Measurements from ENCODE around the gene SGTA.

Gene SGTA

GRCh38 chr19:2740314-2740656, 42.8 kb downstream of the SGTA start:
- no peaks in the 10 kb centered on the region for H3K4me1 ChIP-seq (ENCODE audit: control insufficient read depth, insufficient read depth, low read length, poor library complexity, severe bottlenecking)
- 47 to 53% methylated on average over 11 to 13 of the region's 13 CpGs for WGBS, 2 experiments (ENCODE audit: insufficient coverage in 2 of 2)
- no peak overlapping the region for H3K4me3 ChIP-seq (ENCODE audit: extremely low read depth, insufficient read depth, low read length, poor library complexity, severe bottlenecking)
- peaks cover 20% of the 10 kb centered on the region for H3K36me3 ChIP-seq (ENCODE audit: control insufficient read depth, insufficient read depth, low read length)
- H3K9me3 ChIP-seq (ENCODE audit: control insufficient read depth, low read length) = peaks cover 5% of the 10 kb centered on the region
- H3K27ac ChIP-seq (ENCODE audit: low read depth, low read length, severe bottlenecking) = no peak overlapping the region

- WGBS, 2 experiments (ENCODE audit: insufficient coverage in 2 of 2) = 1% methylated on average over 44 to 61 of the region's 64 CpGs
- H3K9me3 ChIP-seq (ENCODE audit: control insufficient read depth, low read length) = peaks cover 5% of the 10 kb centered on the region
- peaks cover 24% of the 10 kb centered on the region for H3K36me3 ChIP-seq (ENCODE audit: control insufficient read depth, insufficient read depth, low read length)
- H3K27ac ChIP-seq (ENCODE audit: low read depth, low read length, severe bottlenecking) = no peak within 1 kb of the TSS
- H3K4me3 ChIP-seq (ENCODE audit: extremely low read depth, insufficient read depth, low read length, poor library complexity, severe bottlenecking) = peak within 1 kb of the TSS; percentile 92
- H3K4me1 ChIP-seq (ENCODE audit: control insufficient read depth, insufficient read depth, low read length, poor library complexity, severe bottlenecking) = no peaks in the 10 kb centered on the region
These were observed 43.3 kb downstream of the SGTA start, which contains the start of gene SLC39A3 for GRCh38 chr19:2739602-2740313. Gene SLC39A3, minus strand, starts transcription at chr19:2740017. Its CDS starts 2,760 bp downstream, at chr19:2737257.

GRCh38 chr19:2736550-2737190, 46.4 kb downstream of the SGTA start:
- Histone ChIP-seq H3K4me3 (ENCODE audit: extremely low read depth, insufficient read depth, low read length, poor library complexity, severe bottlenecking) (no peak overlapping the region), H3K9me3 (ENCODE audit: control insufficient read depth, low read length) (peaks cover 5% of the 10 kb centered on the region), H3K4me1 (ENCODE audit: control insufficient read depth, insufficient read depth, low read length, poor library complexity, severe bottlenecking) (no peaks in the 10 kb centered on the region), H3K27ac (ENCODE audit: low read depth, low read length, severe bottlenecking) (no peak overlapping the region), H3K36me3 (ENCODE audit: control insufficient read depth, insufficient read depth, low read length) (peaks cover 35% of the 10 kb centered on the region)
- WGBS, 2 experiments (ENCODE audit: insufficient coverage in 2 of 2) = 95% methylated on average over 10 to 11 of the region's 15 CpGs

GRCh38 chr19:2735374-2735773, 47.7 kb downstream of the SGTA start:
- Histone ChIP-seq H3K4me1 (ENCODE audit: control insufficient read depth, insufficient read depth, low read length, poor library complexity, severe bottlenecking) (no peaks in the 10 kb centered on the region), H3K27ac (ENCODE audit: low read depth, low read length, severe bottlenecking) (no peak overlapping the region), H3K9me3 (ENCODE audit: control insufficient read depth, low read length) (peaks cover 5% of the 10 kb centered on the region), H3K36me3 (ENCODE audit: control insufficient read depth, insufficient read depth, low read length) (peaks cover 35% of the 10 kb centered on the region), H3K4me3 (ENCODE audit: extremely low read depth, insufficient read depth, low read length, poor library complexity, severe bottlenecking) (no peak overlapping the region)
- WGBS, 2 experiments (ENCODE audit: insufficient coverage in 2 of 2) = 95 to 97% methylated on average over 8 to 12 of the region's 12 CpGs

GRCh38 chr19:2734589-2735288, 48.3 kb downstream of the SGTA start:
- 95% methylated on average over 24 to 26 of the region's 26 CpGs for WGBS, 2 experiments (ENCODE audit: insufficient coverage in 2 of 2)

GRCh38 chr19:2733930-2734588, 49.0 kb downstream of the SGTA start:
- Histone ChIP-seq H3K9me3 (ENCODE audit: control insufficient read depth, low read length) (peaks cover 5% of the 10 kb centered on the region), H3K36me3 (ENCODE audit: control insufficient read depth, insufficient read depth, low read length) (peaks cover 35% of the 10 kb centered on the region), H3K27ac (ENCODE audit: low read depth, low read length, severe bottlenecking) (no peak overlapping the region), H3K4me1 (ENCODE audit: control insufficient read depth, insufficient read depth, low read length, poor library complexity, severe bottlenecking) (no peaks in the 10 kb centered on the region), H3K4me3 (ENCODE audit: extremely low read depth, insufficient read depth, low read length, poor library complexity, severe bottlenecking) (no peak overlapping the region)
- WGBS, 2 experiments (ENCODE audit: insufficient coverage in 2 of 2) = 93 to 95% methylated on average over 33 to 35 of the region's 35 CpGs

More at GRCh38 chr19:2734589-2735288, 48.3 kb downstream of the SGTA start:
- Histone ChIP-seq H3K9me3 (ENCODE audit: control insufficient read depth, low read length) (peaks cover 5% of the 10 kb centered on the region), H3K36me3 (ENCODE audit: control insufficient read depth, insufficient read depth, low read length) (peaks cover 35% of the 10 kb centered on the region), H3K4me3 (ENCODE audit: extremely low read depth, insufficient read depth, low read length, poor library complexity, severe bottlenecking) (no peak overlapping the region), H3K4me1 (ENCODE audit: control insufficient read depth, insufficient read depth, low read length, poor library complexity, severe bottlenecking) (no peaks in the 10 kb centered on the region), H3K27ac (ENCODE audit: low read depth, low read length, severe bottlenecking) (no peak overlapping the region)

- Histone ChIP-seq H3K4me1 (ENCODE audit: control insufficient read depth, insufficient read depth, low read length, poor library complexity, severe bottlenecking) (no peaks in the 10 kb centered on the region), H3K4me3 (ENCODE audit: extremely low read depth, insufficient read depth, low read length, poor library complexity, severe bottlenecking) (no peak overlapping the region), H3K27ac (ENCODE audit: low read depth, low read length, severe bottlenecking) (no peak overlapping the region), H3K9me3 (ENCODE audit: control insufficient read depth, low read length) (peaks cover 5% of the 10 kb centered on the region), H3K36me3 (ENCODE audit: control insufficient read depth, insufficient read depth, low read length) (peaks cover 35% of the 10 kb centered on the region)
- 94 to 96% methylated on average over 36 of the region's 38 CpGs for WGBS, 2 experiments (ENCODE audit: insufficient coverage in 2 of 2)
These were observed 50.2 kb downstream of the SGTA start for GRCh38 chr19:2732883-2733282.

- Histone ChIP-seq H3K4me3 (ENCODE audit: extremely low read depth, insufficient read depth, low read length, poor library complexity, severe bottlenecking) (no peak overlapping the region), H3K9me3 (ENCODE audit: control insufficient read depth, low read length) (peaks cover 5% of the 10 kb centered on the region), H3K36me3 (ENCODE audit: control insufficient read depth, insufficient read depth, low read length) (peaks cover 31% of the 10 kb centered on the region), H3K27ac (ENCODE audit: low read depth, low read length, severe bottlenecking) (no peak overlapping the region), H3K4me1 (ENCODE audit: control insufficient read depth, insufficient read depth, low read length, poor library complexity, severe bottlenecking) (no peaks in the 10 kb centered on the region)
- WGBS, 2 experiments (ENCODE audit: insufficient coverage in 2 of 2) = 96% methylated on average over 22 to 32 of the region's 33 CpGs
These were observed 50.8 kb downstream of the SGTA start for GRCh38 chr19:2732157-2732725.

GRCh38 chr19:2731181-2731995, 51.7 kb downstream of the SGTA start:
- H3K4me1 ChIP-seq (ENCODE audit: control insufficient read depth, insufficient read depth, low read length, poor library complexity, severe bottlenecking) = no peaks in the 10 kb centered on the region
- peaks cover 2% of the 10 kb centered on the region for H3K9me3 ChIP-seq (ENCODE audit: control insufficient read depth, low read length)
- peaks cover 23% of the 10 kb centered on the region for H3K36me3 ChIP-seq (ENCODE audit: control insufficient read depth, insufficient read depth, low read length)
- 91 to 94% methylated on average over 32 to 36 of the region's 41 CpGs for WGBS, 2 experiments (ENCODE audit: insufficient coverage in 2 of 2)
- H3K4me3 ChIP-seq (ENCODE audit: extremely low read depth, insufficient read depth, low read length, poor library complexity, severe bottlenecking) = no peak overlapping the region
- H3K27ac ChIP-seq (ENCODE audit: low read depth, low read length, severe bottlenecking) = no peak overlapping the region
